Body of pancreas (tissue), 4 donors: Measurements from ENCODE around the gene BACH2. TPM values are rescaled to one million over a fixed set of nuclear protein-coding genes. Genes with fewer than 3 reads are reported as not detected.
"Not testable (repeated sequence)": the region's sequence is repeated elsewhere in the genome, so short reads cannot be mapped to it uniquely, and the experiment has no call there.

Experiments used
- ATAC-seq: fragments of 150-250 bp; one replicate; pipeline ENCODE4 v1.9.1; 2016
- DNase-seq, 4 donors: peaks; one replicate each; pipeline ENCODE4 v3.0.0-alpha.2; 2019
- H3K27ac ChIP-seq, 4 donors: fragments of 200-600 bp; sonication (generic); 1 replicate in 3 of 4; 2 replicates in 1 of 4; pipeline versions ENCODE4 v1.5.1 to v1.6.1; 2016 to 2019; ENCODE audit warnings: mild to moderate bottlenecking in 1 of 4, mixed read lengths in 1 of 4, moderate library complexity in 1 of 4
- H3K27me3 ChIP-seq, 2 donors: fragments of 200-600 bp; sonication (generic); one replicate each; pipeline ENCODE4 v1.6.0; 2016; ENCODE audit warnings: mild to moderate bottlenecking in 1 of 2
- H3K36me3 ChIP-seq, 2 donors: fragments of 200-600 bp; sonication (generic); replicated peaks in 1 of 2; 2 replicates each; pipeline ENCODE4 v1.5.1; 2016; ENCODE audit warnings: low read depth in 2 of 2; ENCODE audit not compliant: insufficient read depth in 1 of 2
- H3K4me1 ChIP-seq: fragments of 200-600 bp; sonication (generic); one replicate; pipeline ENCODE4 v1.6.0; 2016
- H3K4me3 ChIP-seq, 2 donors: fragments of 200-600 bp; sonication (generic); 1 replicate in 1 of 2; 2 replicates in 1 of 2; pipeline ENCODE4 v1.5.1; 2016 to 2019
- H3K9me3 ChIP-seq, 3 donors: fragments of 200-600 bp; sonication (generic); 1 replicate in 2 of 3; 2 replicates in 1 of 3; pipeline ENCODE4 v1.5.1; 2016
- CTCF ChIP-seq, 7 experiments: fragments of 450-650 bp in 4 of 7; fragments of 200-600 bp in 3 of 7; sonication (generic) in 3 of 7; IDR thresholded peaks; one replicate each; pipeline ENCODE4 v1.5.1; 2016 to 2019; ENCODE audit warnings: antibody characterized with exemption in 7 of 7
- POLR2A ChIP-seq, 3 donors: fragments of 450-650 bp; IDR thresholded peaks; one replicate each; pipeline ENCODE4 v1.6.1; 2016; ENCODE audit warnings: antibody characterized with exemption in 3 of 3, mild to moderate bottlenecking in 2 of 3
- WGBS, 2 donors: methylation state at CpG; one replicate each; pipeline ENCODE4 v1.1.5; 2017; 5-methylcytosine and 5-hydroxymethylcytosine counted together
- intact Hi-C: fragments of 100-400 bp; cut with DNase I; formaldehyde crosslinking; loops from one replicate; pipeline ENCODE4 v1.15.1; 2023
- total RNA-seq, 2 donors: library from RNA; depleted of rRNA; stranded (reverse); fragments of >200 nt; gene quantifications; one replicate each; pipeline ENCODE4 v1.1.0, GENCODE V29; 2016

BACH2 gene
- total RNA-seq, 2 donors from 2014 or later = 2.1 to 3.3 TPM

- intact Hi-C loops = no loop called here
- Histone ChIP-seq H3K27ac (no peak overlapping the region), H3K4me1 (no peaks in the 10 kb centered on the region), H3K36me3 (no peaks in the 10 kb centered on the region), H3K4me3 (no peak overlapping the region), H3K27me3 (no peaks in the 10 kb centered on the region), H3K9me3 (no peaks in the 10 kb centered on the region)
- TF ChIP-seq CTCF (IDR thresholded peaks at IDR 0.05) (no peak), POLR2A (IDR thresholded peaks at IDR 0.05) (no peak)
- 83 to 93% methylated on average over 1 of the region's 1 CpG for whole genome bisulfite sequencing, 2 donors
- no peak for ATAC-seq
- no peak for DNase-seq
These were observed 165.5 kb downstream of the BACH2 start for GRCh38 chr6:90131125-90131524.

- H3K27me3 ChIP-seq, H3K27ac ChIP-seq, ATAC-seq, H3K4me3 ChIP-seq, H3K4me1 ChIP-seq, H3K9me3 ChIP-seq, H3K36me3 ChIP-seq, DNase-seq, intact Hi-C loops: not testable (repeated sequence)
- 96 to 97% methylated on average over 2 of the region's 2 CpGs for WGBS, 2 donors
These were observed 168.0 kb downstream of the BACH2 start for GRCh38 chr6:90128687-90129086.

GRCh38 chr6:90127595-90127994 lies 169.0 kb downstream of the BACH2 start:
- H3K4me3 ChIP-seq = no peak overlapping the region
- 73 to 87% methylated on average over 7 of the region's 7 CpGs for WGBS, 2 donors
- intact Hi-C loops = no loop called here
- H3K36me3 ChIP-seq = no peaks in the 10 kb centered on the region
- no peak overlapping the region for H3K27ac ChIP-seq
- TF ChIP-seq POLR2A (IDR thresholded peaks at IDR 0.05) (no peak), CTCF (IDR thresholded peaks at IDR 0.05) (no peak)
- no peaks in the 10 kb centered on the region for H3K9me3 ChIP-seq
- ATAC-seq (no peak), DNase-seq (no peak)
- no peaks in the 10 kb centered on the region for H3K4me1 ChIP-seq
- H3K27me3 ChIP-seq = no peaks in the 10 kb centered on the region

- Histone ChIP-seq H3K27ac (no peak overlapping the region), H3K36me3 (no peaks in the 10 kb centered on the region), H3K27me3 (no peaks in the 10 kb centered on the region), H3K4me3 (no peak overlapping the region), H3K9me3 (no peaks in the 10 kb centered on the region), H3K4me1 (no peaks in the 10 kb centered on the region)
- TF ChIP-seq POLR2A (IDR thresholded peaks at IDR 0.05) (no peak), CTCF (IDR thresholded peaks at IDR 0.05) (no peak)
- ATAC-seq (no peak), DNase-seq (no peak)
- 67 to 93% methylated on average over 4 of the region's 4 CpGs for WGBS, 2 donors
- intact Hi-C loops = no loop called here
These were observed 169.8 kb downstream of the BACH2 start for GRCh38 chr6:90126839-90127238.

- ATAC-seq (no peak), DNase-seq (no peak)
- Histone ChIP-seq H3K4me1 (no peaks in the 10 kb centered on the region), H3K27ac (no peak overlapping the region), H3K36me3 (no peaks in the 10 kb centered on the region), H3K9me3 (no peaks in the 10 kb centered on the region), H3K27me3 (no peaks in the 10 kb centered on the region), H3K4me3 (no peak overlapping the region)
- TF ChIP-seq CTCF (IDR thresholded peaks at IDR 0.05) = no peak
- TF ChIP-seq POLR2A (IDR thresholded peaks at IDR 0.05) = no peak
- intact Hi-C loops = no loop called here
- 51 to 55% methylated on average over 5 of the region's 5 CpGs for WGBS, 2 donors
These were observed 170.5 kb downstream of the BACH2 start for GRCh38 chr6:90126181-90126580.
